GM06990 (cell line): ENCODE measurements around the gene MTRFR.

ENCODE experiments used
- DNase-seq: peaks from one replicate; pipeline ENCODE4 v3.0.0-alpha.2; 2011; ENCODE audit not compliant: insufficient read length; ENCODE audit errors: extremely low read depth
- H3K27me3 ChIP-seq: replicated peaks from 2 replicates; pipeline ENCODE4 v1.6.0; 2011; ENCODE audit warnings: low read length; ENCODE audit not compliant: control insufficient read depth, insufficient read depth
- H3K36me3 ChIP-seq: 2 replicates; pipeline ENCODE4 v1.5.1; 2011; ENCODE audit warnings: low read length; ENCODE audit not compliant: control insufficient read depth, insufficient read depth
- H3K4me3 ChIP-seq: replicated peaks from 2 replicates; pipeline ENCODE4 v1.5.1; 2011; ENCODE audit warnings: low read depth, mild to moderate bottlenecking, control low read depth, low read length
- TF ChIP-seq, protein P1 (sequence below): IDR thresholded peaks from 2 replicates; pipeline ENCODE4 v1.5.1; 2011; ENCODE audit warnings: low read length, control low read depth, mild to moderate bottlenecking, inconsistent platforms; ENCODE audit not compliant: insufficient read depth, poor library complexity, severe bottlenecking

Gene MTRFR

DNA sequence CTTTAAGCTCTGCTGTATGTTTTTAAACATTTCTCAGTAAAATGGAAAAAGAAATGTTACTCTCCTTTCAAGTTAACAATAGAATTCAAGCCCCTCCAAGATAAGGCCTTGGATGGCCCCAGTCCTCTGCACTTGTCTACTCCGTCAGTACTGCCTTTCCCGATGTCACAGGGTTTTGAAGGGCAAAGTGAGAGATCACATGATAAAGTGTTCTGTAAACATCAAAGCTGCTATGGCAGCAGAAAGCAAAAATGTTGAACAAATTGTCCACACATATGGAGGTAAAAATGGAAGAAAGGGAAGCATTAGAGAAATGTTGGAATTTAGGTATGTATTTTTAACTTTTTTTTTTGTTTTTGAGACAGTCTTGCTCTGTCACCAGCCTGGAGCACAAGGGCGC is 71.9 kb downstream of the MTRFR start:
- no peaks in the 10 kb centered on the region for H3K27me3 ChIP-seq
- TF ChIP-seq, protein P1, sequence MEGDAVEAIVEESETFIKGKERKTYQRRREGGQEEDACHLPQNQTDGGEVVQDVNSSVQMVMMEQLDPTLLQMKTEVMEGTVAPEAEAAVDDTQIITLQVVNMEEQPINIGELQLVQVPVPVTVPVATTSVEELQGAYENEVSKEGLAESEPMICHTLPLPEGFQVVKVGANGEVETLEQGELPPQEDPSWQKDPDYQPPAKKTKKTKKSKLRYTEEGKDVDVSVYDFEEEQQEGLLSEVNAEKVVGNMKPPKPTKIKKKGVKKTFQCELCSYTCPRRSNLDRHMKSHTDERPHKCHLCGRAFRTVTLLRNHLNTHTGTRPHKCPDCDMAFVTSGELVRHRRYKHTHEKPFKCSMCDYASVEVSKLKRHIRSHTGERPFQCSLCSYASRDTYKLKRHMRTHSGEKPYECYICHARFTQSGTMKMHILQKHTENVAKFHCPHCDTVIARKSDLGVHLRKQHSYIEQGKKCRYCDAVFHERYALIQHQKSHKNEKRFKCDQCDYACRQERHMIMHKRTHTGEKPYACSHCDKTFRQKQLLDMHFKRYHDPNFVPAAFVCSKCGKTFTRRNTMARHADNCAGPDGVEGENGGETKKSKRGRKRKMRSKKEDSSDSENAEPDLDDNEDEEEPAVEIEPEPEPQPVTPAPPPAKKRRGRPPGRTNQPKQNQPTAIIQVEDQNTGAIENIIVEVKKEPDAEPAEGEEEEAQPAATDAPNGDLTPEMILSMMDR: no peak
- DNase-seq: no peak
- H3K4me3 ChIP-seq: no peak overlapping the region
- peaks cover 5% of the 10 kb centered on the region for H3K36me3 ChIP-seq

DNA sequence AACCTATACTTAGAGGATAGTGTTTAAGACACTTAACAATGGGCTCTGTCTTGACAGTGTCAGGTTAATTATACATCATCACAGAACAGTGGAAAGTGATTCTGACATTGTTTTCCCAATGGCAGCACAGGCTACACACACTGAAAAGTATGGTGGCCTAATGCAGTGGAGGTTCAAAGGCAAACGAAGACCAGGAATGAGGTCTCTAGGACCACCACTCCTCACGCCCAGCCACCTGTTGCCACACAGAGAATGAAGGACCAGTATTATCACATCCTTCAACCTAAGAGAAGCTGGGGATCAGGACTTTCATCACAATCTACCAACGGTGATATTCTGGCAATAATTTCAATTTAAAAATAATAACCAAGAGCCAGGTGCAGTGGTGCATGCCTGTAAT is 73.0 kb downstream of the MTRFR start:
- TF ChIP-seq, protein P1: no peak
- Histone ChIP-seq H3K36me3 (peaks cover 5% of the 10 kb centered on the region), H3K27me3 (no peaks in the 10 kb centered on the region), H3K4me3 (no peak overlapping the region)
- no peak for DNase-seq
